ENCODE measurements around the gene FBXL19.

The FBXL19 gene

GRCh38 chr16:30922420-30922959, 882 bp upstream of the FBXL19 start:
- TF ChIP-seq CTCF (IDR thresholded peaks at IDR 0.05; ENCODE audit: low read depth, low read length, missing control alignments), result no peak
- H3K4me3 ChIP-seq (ENCODE audit: low read depth, low read length), result peak overlapping the region; percentile 76
- peak; percentile 99 for DNase-seq (ENCODE audit: low read depth)

DNA sequence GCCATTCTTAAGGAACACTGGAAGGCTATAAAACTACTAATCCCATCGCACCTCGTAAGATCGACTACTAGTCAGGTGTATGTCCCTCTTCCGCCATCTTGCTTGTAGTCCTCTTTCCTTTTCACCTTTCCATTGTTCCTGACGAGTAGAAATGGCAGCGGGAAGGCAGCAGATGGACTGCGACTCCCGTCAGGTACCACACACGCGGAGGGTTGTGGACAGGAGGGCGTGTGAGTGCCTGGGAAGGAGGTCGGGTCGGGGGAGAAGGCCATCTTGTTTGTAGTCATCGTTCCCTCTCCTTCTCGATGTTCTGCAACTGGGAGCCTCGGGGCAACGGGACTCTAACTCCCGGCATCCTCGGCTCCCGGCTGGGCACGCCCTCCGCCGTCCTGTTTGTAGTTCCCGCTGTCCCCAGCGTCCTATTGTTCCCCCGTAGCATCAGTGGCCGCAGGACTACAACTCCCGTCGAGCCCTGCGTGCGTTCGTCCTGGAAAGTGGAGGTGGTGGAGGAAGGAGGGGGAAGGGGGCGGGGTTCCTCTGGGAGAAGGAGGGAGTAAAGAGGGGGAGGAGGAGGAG, 324 bp upstream of the FBXL19 start:
- DNase-seq (ENCODE audit: low read depth), result peak; percentile 98
- no peak for TF ChIP-seq CTCF (IDR thresholded peaks at IDR 0.05; ENCODE audit: low read depth, low read length, missing control alignments)

DNA sequence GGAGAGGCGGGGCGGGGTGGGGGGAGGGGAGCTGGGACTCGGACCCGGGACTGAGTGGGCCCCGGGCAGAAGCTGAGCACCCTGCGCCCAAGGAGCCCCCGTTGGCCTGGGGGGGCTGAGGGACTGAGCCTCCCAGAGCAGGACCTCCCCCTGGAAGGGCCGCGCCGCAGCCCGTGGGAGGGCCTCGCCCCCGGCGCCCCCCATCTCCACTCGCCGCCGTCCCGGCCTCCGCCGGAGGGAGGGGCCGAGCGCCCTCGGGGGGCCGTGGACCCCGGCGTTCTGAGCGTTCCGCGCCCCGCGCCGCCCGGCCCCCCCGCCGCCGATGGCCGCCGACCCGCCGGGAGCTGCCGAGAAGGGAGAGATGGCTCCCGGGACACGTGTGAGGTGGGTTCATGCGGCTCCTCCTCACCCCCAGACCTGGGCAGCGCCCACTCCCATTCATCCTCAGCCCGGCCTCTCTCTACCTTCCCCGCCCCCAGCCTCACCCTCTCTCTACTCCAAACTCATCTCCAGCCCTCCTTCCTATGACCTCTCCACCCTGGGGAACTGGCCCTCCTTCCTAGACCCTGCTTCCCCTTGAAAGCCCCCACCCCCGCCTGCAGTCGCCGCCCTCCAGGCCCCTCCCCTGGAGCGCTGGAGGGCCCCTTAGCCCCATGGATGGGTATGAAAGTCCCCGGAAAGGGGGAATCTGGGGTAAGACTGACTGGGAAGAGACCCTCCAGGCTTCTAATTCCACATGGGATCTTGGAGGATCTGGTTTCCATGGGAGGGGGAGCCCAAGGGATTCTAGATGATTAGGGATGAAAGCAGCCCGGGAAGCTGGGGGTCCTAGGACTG, 922 bp downstream of the FBXL19 start:
- DNase-seq (ENCODE audit: low read depth), result no peak
- TF ChIP-seq CTCF (IDR thresholded peaks at IDR 0.05; ENCODE audit: low read depth, low read length, missing control alignments), result no peak
- H3K4me3 ChIP-seq (ENCODE audit: low read depth, low read length), result peak overlapping the region; percentile 72

More for the DNA sequence above, 324 bp upstream of the FBXL19 start:
- peak overlapping the region; percentile 72 for H3K4me3 ChIP-seq (ENCODE audit: low read depth, low read length)

- no peak for DNase-seq (ENCODE audit: low read depth)
- H3K4me3 ChIP-seq (ENCODE audit: low read depth, low read length), result peak overlapping the region; percentile 72
- no peak for TF ChIP-seq CTCF (IDR thresholded peaks at IDR 0.05; ENCODE audit: low read depth, low read length, missing control alignments)
Measured at GRCh38 chr16:30924913-30925631, 1.7 kb downstream of the FBXL19 start.

- DNase-seq (ENCODE audit: low read depth), result no peak
- H3K4me3 ChIP-seq (ENCODE audit: low read depth, low read length), result no peak overlapping the region
- no peak for TF ChIP-seq CTCF (IDR thresholded peaks at IDR 0.05; ENCODE audit: low read depth, low read length, missing control alignments)
Measured at GRCh38 chr16:30925632-30925987, 2.2 kb downstream of the FBXL19 start.

- DNase-seq (ENCODE audit: low read depth), result no peak
- no peak overlapping the region for H3K4me3 ChIP-seq (ENCODE audit: low read depth, low read length)
- TF ChIP-seq CTCF (IDR thresholded peaks at IDR 0.05; ENCODE audit: low read depth, low read length, missing control alignments), result no peak
Measured at GRCh38 chr16:30925995-30926811, 2.8 kb downstream of the FBXL19 start.

All from GM12864 (cell line).